ENCODE results near the gene POP7. TPM values are rescaled to one million over a fixed set of nuclear protein-coding genes. Genes with fewer than 3 reads are reported as not detected.

POP7 gene
- total RNA-seq, 1 experiment from 2014 or later = 151 TPM

GRCh38 chr7:100705320-100705752 is 585 bp upstream of the POP7 start:
- H4K20me1 ChIP-seq (ENCODE audit: low read length) = peaks cover 6% of the 10 kb centered on the region
- ChIA-PET POLR2A (ENCODE audit: unreplicated experiment) (interaction anchor here (0.5 to 1.1 kb wide), 8 partner anchors 83 to 237 kb away, joined by 3 to 21 read pairs (median 4); partner anchors contain the start of genes EPHB4, MOSPD3 and SRRT), CTCF (interaction anchor here (0.5 to 1.9 kb wide), 16 partner anchors 14 to 184 kb away, joined by 3 to 39 read pairs (median 5); partner anchors contain the start of genes EPHB4, FBXO24, SLC12A9 and UFSP1)
- H3K4me1 ChIP-seq (ENCODE audit: insufficient read depth, low read length) = peaks cover 9% of the 10 kb centered on the region
- TSS peak; percentile 98 for BruUV-seq (replicated peaks)
- intact Hi-C loops (cut with micrococcal nuclease) = loop anchor here (1.0 to 5.0 kb wide), 3 partner anchors 20 to 147 kb away; partner anchors contain the start of genes EPHB4 and SLC12A9
- no peaks in the 10 kb centered on the region for H3K27me3 ChIP-seq (ENCODE audit: low read length)
- peak overlapping the region; percentile 58 for H3K27ac ChIP-seq (ENCODE audit: low read length)
- peak overlapping the region; percentile 96 for H3K4me3 ChIP-seq (ENCODE audit: low read length)
- ATAC-seq (peak; percentile 71), DNase-seq (peak; percentile 68)
- H3K9me2 ChIP-seq (replicated peaks; ENCODE audit: low read length) = no peaks in the 10 kb centered on the region
- H3K4me2 ChIP-seq (ENCODE audit: low read length) = peak overlapping the region; percentile 96
- H3K9ac ChIP-seq (ENCODE audit: low read length) = peak overlapping the region; percentile 99
- H3K79me2 ChIP-seq (ENCODE audit: low read length) = peaks cover 27% of the 10 kb centered on the region
- TF ChIP-seq EZH2 (IDR thresholded peaks at IDR 0.05; ENCODE audit: low read length, unreplicated experiment) = no peak
- peak; percentile 89 for TF ChIP-seq CTCF (conservative IDR thresholded peaks at IDR 0.05; ENCODE audit: low read depth, low read length)
- no peak for TF ChIP-seq EZH2phosphoT487 (IDR thresholded peaks at IDR 0.05; ENCODE audit: borderline replicate concordance, low read length)
- no peaks in the 10 kb centered on the region for H3K9me3 ChIP-seq (ENCODE audit: low read length)
- H2AFZ ChIP-seq (ENCODE audit: low read length) = peak overlapping the region; percentile 94
- H3K36me3 ChIP-seq (ENCODE audit: low read depth, low read length) = no peaks in the 10 kb centered on the region
- no peaks in the 10 kb centered on the region for H3F3A ChIP-seq (ENCODE audit: low read length, unreplicated experiment)

- no TSS peak for BruUV-seq (replicated peaks)
- no peaks in the 10 kb centered on the region for H3K9me2 ChIP-seq (replicated peaks; ENCODE audit: low read length)
- H3K9me3 ChIP-seq (ENCODE audit: low read length) = no peaks in the 10 kb centered on the region
- no peak overlapping the region; the same call in 1 of the 2 replicates for H2AFZ ChIP-seq (ENCODE audit: low read length)
- H3K4me1 ChIP-seq (ENCODE audit: insufficient read depth, low read length) = peaks cover 9% of the 10 kb centered on the region
- H3K27me3 ChIP-seq (ENCODE audit: low read length) = no peaks in the 10 kb centered on the region
- DNase-seq = no peak
- H4K20me1 ChIP-seq (ENCODE audit: low read length) = peaks cover 6% of the 10 kb centered on the region
- H3K27ac ChIP-seq (ENCODE audit: low read length) = no peak overlapping the region
- ChIA-PET CTCF (interaction anchor here (0.6 kb wide), 1 partner anchor 16 kb away, joined by 8 read pairs; no protein-coding TSS in a partner anchor), POLR2A (ENCODE audit: unreplicated experiment) (interaction anchor here (0.6 kb wide), 1 partner anchor 686 kb away, joined by 4 read pairs; no protein-coding TSS in a partner anchor)
- peaks cover 27% of the 10 kb centered on the region for H3K79me2 ChIP-seq (ENCODE audit: low read length)
- H3K4me3 ChIP-seq (ENCODE audit: low read length) = peak overlapping the region; percentile 96
- H3K4me2 ChIP-seq (ENCODE audit: low read length) = peak overlapping the region; percentile 96
- TF ChIP-seq EZH2phosphoT487 (IDR thresholded peaks at IDR 0.05; ENCODE audit: borderline replicate concordance, low read length) = no peak
- TF ChIP-seq CTCF (conservative IDR thresholded peaks at IDR 0.05; ENCODE audit: low read depth, low read length) = no peak
- TF ChIP-seq EZH2 (IDR thresholded peaks at IDR 0.05; ENCODE audit: low read length, unreplicated experiment) = no peak
- no peak for ATAC-seq
- peak overlapping the region; percentile 99 for H3K9ac ChIP-seq (ENCODE audit: low read length)
- intact Hi-C loops (cut with micrococcal nuclease) = loop anchor here (5.0 kb wide), 1 partner anchor 121 kb away; the partner anchor contains the start of gene EPHB4
- H3K36me3 ChIP-seq (ENCODE audit: low read depth, low read length) = no peaks in the 10 kb centered on the region
- no peaks in the 10 kb centered on the region for H3F3A ChIP-seq (ENCODE audit: low read length, unreplicated experiment)
Observed at GRCh38 chr7:100706672-100707311, 871 bp downstream of the POP7 start.

GRCh38 chr7:100708395-100708794 is 2.5 kb downstream of the POP7 start:
- Histone ChIP-seq H3K4me2 (ENCODE audit: low read length) (no peak overlapping the region), H3K27ac (ENCODE audit: low read length) (no peak overlapping the region), H3K27me3 (ENCODE audit: low read length) (no peaks in the 10 kb centered on the region), H3F3A (ENCODE audit: low read length, unreplicated experiment) (no peaks in the 10 kb centered on the region), H2AFZ (ENCODE audit: low read length) (no peak overlapping the region), H3K9me3 (ENCODE audit: low read length) (no peaks in the 10 kb centered on the region), H3K9ac (ENCODE audit: low read length) (no peak overlapping the region), H3K9me2 (replicated peaks; ENCODE audit: low read length) (no peaks in the 10 kb centered on the region), H4K20me1 (ENCODE audit: low read length) (peaks cover 6% of the 10 kb centered on the region), H3K36me3 (ENCODE audit: low read depth, low read length) (no peaks in the 10 kb centered on the region), H3K4me3 (ENCODE audit: low read length) (no peak overlapping the region), H3K4me1 (ENCODE audit: insufficient read depth, low read length) (peaks cover 9% of the 10 kb centered on the region), H3K79me2 (ENCODE audit: low read length) (peaks cover 27% of the 10 kb centered on the region)
- POLR2A ChIA-PET (ENCODE audit: unreplicated experiment) = no interaction called here
- TF ChIP-seq EZH2phosphoT487 (IDR thresholded peaks at IDR 0.05; ENCODE audit: borderline replicate concordance, low read length) (no peak), CTCF (conservative IDR thresholded peaks at IDR 0.05; ENCODE audit: low read depth, low read length) (no peak), EZH2 (IDR thresholded peaks at IDR 0.05; ENCODE audit: low read length, unreplicated experiment) (no peak)
- CTCF ChIA-PET = no interaction called here
- DNase-seq = no peak
- no TSS peak for BruUV-seq (replicated peaks)
- intact Hi-C loops (cut with micrococcal nuclease) = loop anchor here (5.0 kb wide), 1 partner anchor 119 kb away; the partner anchor contains the start of gene EPHB4
- ATAC-seq = no peak
